ENCODE data around the gene RPP30. TPM values are rescaled to one million over a fixed set of nuclear protein-coding genes. Genes with fewer than 3 reads are reported as not detected.

The RPP30 gene
- total and polyA plus RNA-seq, 2 of the 13 experiments (the other 11 are each of a cell fraction or from before 2014, with no cell fraction given): 27.1 to 65.0 TPM

DNA sequence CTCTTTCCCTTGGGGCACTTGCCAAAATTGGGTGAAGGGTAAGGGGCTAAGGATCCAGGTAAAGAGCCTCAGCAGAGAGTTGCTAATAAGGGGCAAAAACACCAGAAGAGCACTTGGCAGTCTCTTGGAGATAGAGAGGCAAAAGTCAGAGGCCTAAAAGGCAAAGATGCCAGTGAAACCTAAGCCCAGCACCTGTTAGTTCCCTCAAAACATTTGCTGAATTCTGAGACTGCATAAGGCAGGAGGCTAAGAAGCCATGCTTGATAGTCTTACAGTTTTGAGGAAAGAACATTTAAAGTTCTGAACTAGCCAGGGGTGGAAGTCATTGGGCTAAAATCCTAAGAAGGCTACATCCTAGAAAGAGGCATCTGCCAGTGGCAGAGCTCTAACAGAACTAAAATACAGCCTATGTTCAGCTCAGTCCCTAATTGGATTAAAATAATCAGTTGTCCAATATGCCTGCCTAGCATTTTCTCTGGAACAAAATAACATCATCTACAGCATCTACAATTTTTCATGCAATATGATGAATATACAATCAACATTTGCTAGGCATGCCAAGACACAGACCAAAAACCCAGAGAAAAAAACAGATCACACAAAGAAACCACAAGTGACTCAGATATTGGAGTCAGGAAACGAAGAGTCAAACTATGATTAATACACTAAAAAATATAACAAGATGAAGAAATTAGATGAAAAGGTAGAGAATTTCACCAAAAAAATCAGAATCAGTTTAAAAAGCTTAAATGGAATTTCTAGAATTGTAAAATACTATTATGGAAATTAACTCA is 21.6 kb upstream of the RPP30 start:
- FAIRE-seq: no peak
- no peaks in the 10 kb centered on the region for H3K4me1 ChIP-seq (ENCODE audit: insufficient read depth, low read length)
- TF ChIP-seq LCORL (IDR thresholded peaks at IDR 0.05): no peak
- no peak for TF ChIP-seq LCORL (CRISPR knock-in tag; IDR thresholded peaks at IDR 0.05)
- TF ChIP-seq, protein P1, sequence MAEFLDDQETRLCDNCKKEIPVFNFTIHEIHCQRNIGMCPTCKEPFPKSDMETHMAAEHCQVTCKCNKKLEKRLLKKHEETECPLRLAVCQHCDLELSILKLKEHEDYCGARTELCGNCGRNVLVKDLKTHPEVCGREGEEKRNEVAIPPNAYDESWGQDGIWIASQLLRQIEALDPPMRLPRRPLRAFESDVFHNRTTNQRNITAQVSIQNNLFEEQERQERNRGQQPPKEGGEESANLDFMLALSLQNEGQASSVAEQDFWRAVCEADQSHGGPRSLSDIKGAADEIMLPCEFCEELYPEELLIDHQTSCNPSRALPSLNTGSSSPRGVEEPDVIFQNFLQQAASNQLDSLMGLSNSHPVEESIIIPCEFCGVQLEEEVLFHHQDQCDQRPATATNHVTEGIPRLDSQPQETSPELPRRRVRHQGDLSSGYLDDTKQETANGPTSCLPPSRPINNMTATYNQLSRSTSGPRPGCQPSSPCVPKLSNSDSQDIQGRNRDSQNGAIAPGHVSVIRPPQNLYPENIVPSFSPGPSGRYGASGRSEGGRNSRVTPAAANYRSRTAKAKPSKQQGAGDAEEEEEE (CRISPR knock-in tag; IDR thresholded peaks at IDR 0.05; ENCODE audit: borderline replicate concordance): no peak
- TF ChIP-seq NR2F6 (IDR thresholded peaks at IDR 0.05): no peak
- no peak for TF ChIP-seq NR2F6 (CRISPR knock-in tag; IDR thresholded peaks at IDR 0.05)
- no peak for TF ChIP-seq SP1 (IDR thresholded peaks at IDR 0.05)
- TF ChIP-seq SP1 (CRISPR knock-in tag; IDR thresholded peaks at IDR 0.05): no peak
- TF ChIP-seq HDAC2 (CRISPR knock-in tag; IDR thresholded peaks at IDR 0.05): no peak
- TF ChIP-seq ZNF121 (CRISPR knock-in tag; IDR thresholded peaks at IDR 0.05): no peak
- TF ChIP-seq, protein P2, sequence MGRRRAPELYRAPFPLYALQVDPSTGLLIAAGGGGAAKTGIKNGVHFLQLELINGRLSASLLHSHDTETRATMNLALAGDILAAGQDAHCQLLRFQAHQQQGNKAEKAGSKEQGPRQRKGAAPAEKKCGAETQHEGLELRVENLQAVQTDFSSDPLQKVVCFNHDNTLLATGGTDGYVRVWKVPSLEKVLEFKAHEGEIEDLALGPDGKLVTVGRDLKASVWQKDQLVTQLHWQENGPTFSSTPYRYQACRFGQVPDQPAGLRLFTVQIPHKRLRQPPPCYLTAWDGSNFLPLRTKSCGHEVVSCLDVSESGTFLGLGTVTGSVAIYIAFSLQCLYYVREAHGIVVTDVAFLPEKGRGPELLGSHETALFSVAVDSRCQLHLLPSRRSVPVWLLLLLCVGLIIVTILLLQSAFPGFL (CRISPR knock-in tag; IDR thresholded peaks at IDR 0.05): no peak
- peaks cover 23% of the 10 kb centered on the region for H3K9me3 ChIP-seq (ENCODE audit: low read length)
- no peak overlapping the region for H3K27ac ChIP-seq (ENCODE audit: extremely low read length, insufficient read depth, low read length)
- H2AFZ ChIP-seq (ENCODE audit: low read length): no peak overlapping the region
- H3K36me3 ChIP-seq (replicated peaks in 1 of 2; ENCODE audit: control insufficient read depth in 1 of 2, insufficient read depth in 2 of 2, low read length in 2 of 2): no peaks in the 10 kb centered on the region
- BruUV-seq (replicated peaks): no TSS peak
- CTCF ChIA-PET (ENCODE audit: low intra/inter-chr PET ratio, low total read pairs): no interaction called here
- 2% methylated on average over 1 of the region's 1 CpG for WGBS (ENCODE audit: low lambda C conversion rate)
- H3K4me3 ChIP-seq (replicated peaks in 1 of 3; ENCODE audit: insufficient read depth in 1 of 3, low read depth in 2 of 3, low read length in 3 of 3): no peak overlapping the region
- POLR2A ChIA-PET: no interaction called here
- intact Hi-C loops (cut with micrococcal nuclease; ENCODE audit: unreplicated experiment): no loop called here
- no peaks in the 10 kb centered on the region for H4K20me1 ChIP-seq (ENCODE audit: insufficient read depth, low read length)
- no peak for DNase-seq (ENCODE audit: low spot score)
- no peak overlapping the region for H3K9ac ChIP-seq (ENCODE audit: insufficient read depth, low read depth, low read length)
- H3K4me2 ChIP-seq (ENCODE audit: low read depth, low read length): no peak overlapping the region
- in situ Hi-C loops (cut with HindIII; ENCODE audit: extremely low pct_ligation_motif_present, low pct_unique_long_range_greater_than_20kb): no loop called here
- H3K79me2 ChIP-seq (ENCODE audit: insufficient read depth, low read length): no peaks in the 10 kb centered on the region
- H3K27me3 ChIP-seq (ENCODE audit: control insufficient read depth in 1 of 2, insufficient read depth in 2 of 2, low read length in 2 of 2): no peaks in the 10 kb centered on the region; a peak in 1 of 5 replicates
- no peak for ATAC-seq

Measured in HepG2 (cell line).